ENCODE results near the gene CSF3R. TPM values are rescaled to one million over a fixed set of nuclear protein-coding genes. Genes with fewer than 3 reads are reported as not detected.

CSF3R gene
- total and polyA plus RNA-seq, 2 donors (not counting 3 experiments of a cell fraction or from before 2014, with no cell fraction given): not detected

- Histone ChIP-seq H3K4me2 (ENCODE audit: insufficient read depth, low read length) (no peak overlapping the region), H3K79me2 (ENCODE audit: control insufficient read depth, insufficient read depth, low read length) (no peaks in the 10 kb centered on the region), H3K9me1 (replicated peaks; ENCODE audit: control insufficient read depth, extremely low read depth, insufficient read depth, low read length) (no peaks in the 10 kb centered on the region), H3K27me3 (ENCODE audit: control insufficient read depth in 2 of 2, insufficient read depth in 2 of 2, low read length in 2 of 2) (no peaks in the 10 kb centered on the region), H3K36me3 (ENCODE audit: control insufficient read depth in 2 of 2, extremely low read depth in 1 of 2, insufficient read depth in 2 of 2, low read length in 2 of 2) (no peaks in the 10 kb centered on the region), H3K27ac (ENCODE audit: insufficient read depth, low read depth, low read length) (no peak overlapping the region), H3K4me1 (ENCODE audit: control insufficient read depth, extremely low read depth, insufficient read depth, low read length) (no peaks in the 10 kb centered on the region), H3K9ac (replicated peaks; ENCODE audit: extremely low read depth, insufficient read depth, low read length) (no peak overlapping the region), H3K4me3 (replicated peaks in 1 of 3; ENCODE audit: insufficient read depth in 1 of 3, low read depth in 1 of 3, low read length in 3 of 3) (no peak overlapping the region), H4K20me1 (replicated peaks; ENCODE audit: control insufficient read depth, extremely low read depth, insufficient read depth, low read length) (no peaks in the 10 kb centered on the region), H3K9me3 (replicated peaks; ENCODE audit: control insufficient read depth, insufficient read depth, low read length) (no peaks in the 10 kb centered on the region), H2AFZ (ENCODE audit: low read depth, low read length) (no peak overlapping the region)
- DNase-seq (ENCODE audit: low read depth, low spot score) (no peak), FAIRE-seq (no peak)
- no TSS peak for BruUV-seq (replicated peaks)
- intact Hi-C loops (cut with micrococcal nuclease): no loop called here
- dilution Hi-C loops (cut with MboI; ENCODE audit: extremely low pct_ligation_motif_present, low sequenced_read_pairs): no loop called here
- TF ChIP-seq EZH2 (IDR thresholded peaks at IDR 0.05; ENCODE audit: borderline replicate concordance, low read depth, low read length, severe bottlenecking) (no peak), POLR2A (IDR thresholded peaks at IDR 0.05; ENCODE audit: low read depth, low read length) (no peak), FOS (IDR thresholded peaks at IDR 0.05; ENCODE audit: borderline replicate concordance, insufficient read depth, low read length) (no peak), MYC (IDR thresholded peaks at IDR 0.05; ENCODE audit: low read depth, low read length) (no peak), POLR2AphosphoS5 (IDR thresholded peaks at IDR 0.05; ENCODE audit: insufficient read depth, low read depth, low read length) (no peak), CTCF (IDR thresholded peaks at IDR 0.05; ENCODE audit: extremely low read depth in 1 of 2, insufficient read depth in 1 of 2, low read depth in 1 of 2, low read length in 2 of 2) (no peak), JUN (IDR thresholded peaks at IDR 0.05; ENCODE audit: borderline replicate concordance, insufficient read depth, insufficient read length, low read depth) (no peak), GATA2 (IDR thresholded peaks at IDR 0.05; ENCODE audit: insufficient read depth, insufficient read length, low read depth, low read length) (no peak)
- TF ChIP-seq, protein P1, sequence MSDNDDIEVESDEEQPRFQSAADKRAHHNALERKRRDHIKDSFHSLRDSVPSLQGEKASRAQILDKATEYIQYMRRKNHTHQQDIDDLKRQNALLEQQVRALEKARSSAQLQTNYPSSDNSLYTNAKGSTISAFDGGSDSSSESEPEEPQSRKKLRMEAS (IDR thresholded peaks at IDR 0.05; ENCODE audit: insufficient read depth, insufficient read length): no peak
- CTCF ChIA-PET: interaction anchor here (1.3 kb wide), 1 partner anchor 9 kb away, joined by 6 read pairs; no protein-coding TSS in a partner anchor
- POLR2A ChIA-PET: no interaction called here
These were observed 42.5 kb upstream of the CSF3R start for GRCh38 chr1:36525166-36525565.

Measured in endothelial cell of umbilical vein (primary cell).